HG03135 (cell line): ENCODE results near the gene PDE3A.

ENCODE experiments used
- ATAC-seq: cut with Tn5 transposase; IDR thresholded peaks from one replicate; pipeline ENCODE4 v1.9.1; 2021; ENCODE audit warnings: mild to moderate bottlenecking, moderate library complexity; ENCODE audit not compliant: unreplicated experiment

Gene PDE3A

GRCh38 chr12:20490213-20490612, 121.9 kb downstream of the PDE3A start:
- no peak for ATAC-seq

- no peak for ATAC-seq
Observed at GRCh38 chr12:20491290-20491689, 123.0 kb downstream of the PDE3A start.

- no peak for ATAC-seq
Observed at GRCh38 chr12:20492251-20492760, 124.0 kb downstream of the PDE3A start.

- no peak for ATAC-seq
Observed at GRCh38 chr12:20493934-20494333, 125.6 kb downstream of the PDE3A start.

- no peak for ATAC-seq
Observed at GRCh38 chr12:20494851-20495250, 126.5 kb downstream of the PDE3A start.

- ATAC-seq: no peak
Observed at GRCh38 chr12:20495997-20496396, 127.7 kb downstream of the PDE3A start.

GRCh38 chr12:20497707-20498106, 129.4 kb downstream of the PDE3A start:
- no peak for ATAC-seq

- no peak for ATAC-seq
Observed at GRCh38 chr12:20501958-20502357, 133.6 kb downstream of the PDE3A start.

- ATAC-seq: no peak
Observed at GRCh38 chr12:20503858-20504257, 135.5 kb downstream of the PDE3A start.

GRCh38 chr12:20505056-20505455, 136.7 kb downstream of the PDE3A start:
- no peak for ATAC-seq

GRCh38 chr12:20507056-20507455, 138.7 kb downstream of the PDE3A start:
- ATAC-seq: no peak

GRCh38 chr12:20507711-20508110, 139.4 kb downstream of the PDE3A start:
- ATAC-seq: no peak

- no peak for ATAC-seq
Observed at GRCh38 chr12:20508359-20508758, 140.0 kb downstream of the PDE3A start.

GRCh38 chr12:20508962-20509361, 140.6 kb downstream of the PDE3A start:
- ATAC-seq: no peak

GRCh38 chr12:20510811-20511210, 142.5 kb downstream of the PDE3A start:
- no peak for ATAC-seq

GRCh38 chr12:20513189-20513588, 144.9 kb downstream of the PDE3A start:
- ATAC-seq: no peak

GRCh38 chr12:20514598-20514997, 146.3 kb downstream of the PDE3A start:
- no peak for ATAC-seq

GRCh38 chr12:20520532-20520931, 152.2 kb downstream of the PDE3A start:
- no peak for ATAC-seq

- ATAC-seq: no peak
Observed at GRCh38 chr12:20523658-20524057, 155.3 kb downstream of the PDE3A start.

GRCh38 chr12:20524113-20524512, 155.8 kb downstream of the PDE3A start:
- ATAC-seq: no peak

GRCh38 chr12:20525064-20525610, 156.8 kb downstream of the PDE3A start:
- no peak for ATAC-seq

- no peak for ATAC-seq
Observed at GRCh38 chr12:20527417-20528163, 159.3 kb downstream of the PDE3A start.

- no peak for ATAC-seq
Observed at GRCh38 chr12:20528208-20528607, 159.9 kb downstream of the PDE3A start.
